K562 (cell line): ENCODE results near the gene HCRTR2. TPM values are rescaled to one million over a fixed set of nuclear protein-coding genes. Genes with fewer than 3 reads are reported as not detected.

Experiments
- ATAC-seq: fragments of 200-7000 bp; cut with Tn5 transposase; 3 replicates; pipeline ENCODE4 v1.9.1; 2020; ENCODE audit warnings: moderate library complexity
- BruUV-seq: library from RNA; stranded (reverse); fragments of 400-500 nt; replicated peaks from 2 replicates; lab custom pipeline; 2021; lab: Mats Ljungman, UMichigan
- CTCF ChIA-PET: fragments of 300-600 bp; formaldehyde crosslinking; extraction: SDS; loops from one replicate; lab custom pipeline; 2021; ENCODE audit warnings: low intra/inter-chr PET ratio; lab: Yijun Ruan, JAX
- POLR2A ChIA-PET: fragments of 300-600, 350-650 bp; sonication (Branson Sonifier 250); formaldehyde crosslinking; extraction: SDS; loops from one replicate; lab custom pipeline; 2021; ENCODE audit warnings: antibody characterized with exemption, inconsistent platforms; lab: Yijun Ruan, JAX
- DNase-seq, 4 experiments: peaks; one replicate each; pipeline versions ENCODE4 v3.0.0 to v3.0.0-alpha.2; 2011 to 2018; ENCODE audit warnings: low spot score in 3 of 4, mixed read lengths in 3 of 4; ENCODE audit errors: extremely low read depth in 1 of 4
- FAIRE-seq: peaks from 2 replicates; lab custom pipeline; 2011; peaks lifted over from hg19 to GRCh38; lab: Jason Lieb, UNC
- H2AFZ ChIP-seq: 2 replicates; pipeline ENCODE4 v1.6.0; 2011; ENCODE audit warnings: low read depth, low read length, control low read depth, inconsistent platforms
- H3K27ac ChIP-seq: fragments of 200-600 bp; 3 replicates; pipeline ENCODE4 v1.8.0; 2011; ENCODE audit warnings: low read depth, mild to moderate bottlenecking, control low read depth, inconsistent platforms, low read length, moderate library complexity, mixed read lengths; ENCODE audit errors: extremely low read depth
- H3K27me3 ChIP-seq, 2 experiments: fragments of 300-600 bp in 1 of 2; 2 replicates in 1 of 2; 3 replicates in 1 of 2; pipeline versions ENCODE4 v1.6.0 to v1.8.0; 2011; ENCODE audit warnings: inconsistent platforms in 2 of 2, low read length in 2 of 2, mild to moderate bottlenecking in 1 of 2, mixed read lengths in 1 of 2, moderate library complexity in 1 of 2; ENCODE audit not compliant: control insufficient read depth in 2 of 2, insufficient read depth in 2 of 2
- H3K36me3 ChIP-seq: fragments of 300-600 bp; 3 replicates; pipeline ENCODE4 v1.8.0; 2011; ENCODE audit warnings: mild to moderate bottlenecking, low read length, inconsistent platforms; ENCODE audit not compliant: control insufficient read depth, insufficient read depth
- H3K4me1 ChIP-seq, 2 experiments: fragments of 200-600 bp in 1 of 2; replicated peaks in 1 of 2; 2 replicates in 1 of 2; 3 replicates in 1 of 2; pipeline versions ENCODE4 v1.5.1 to v1.8.0; 2011; ENCODE audit warnings: inconsistent platforms in 2 of 2, low read length in 2 of 2, mild to moderate bottlenecking in 1 of 2, mixed read lengths in 1 of 2, moderate library complexity in 1 of 2; ENCODE audit not compliant: control insufficient read depth in 2 of 2, insufficient read depth in 2 of 2
- H3K4me2 ChIP-seq: 2 replicates; pipeline ENCODE4 v1.6.1; 2011; ENCODE audit warnings: low read length, control low read depth, inconsistent platforms, mixed read lengths; ENCODE audit not compliant: insufficient read depth
- H3K4me3 ChIP-seq: fragments of 200-600 bp; sonication (generic), shearing (Covaris generic); 2 replicates; pipeline ENCODE4 v1.5.1; 2016; ENCODE audit warnings: control low read depth, inconsistent platforms
- H3K79me2 ChIP-seq: fragments of 200-600 bp; 3 replicates; pipeline ENCODE4 v1.8.0; 2011; ENCODE audit warnings: low read length, inconsistent platforms; ENCODE audit not compliant: control insufficient read depth, insufficient read depth
- H3K9ac ChIP-seq, 2 experiments: 2 replicates each; pipeline versions ENCODE4 v1.6.0 to v1.6.1; 2011; ENCODE audit warnings: low read depth in 2 of 2, low read length in 2 of 2, control low read depth in 1 of 2, inconsistent platforms in 1 of 2, mild to moderate bottlenecking in 1 of 2, mixed read lengths in 1 of 2; ENCODE audit not compliant: insufficient read depth in 1 of 2
- H3K9me1 ChIP-seq: one replicate; pipeline ENCODE4 v1.6.0; 2011; ENCODE audit warnings: inconsistent platforms, mild to moderate bottlenecking, low read length, moderate library complexity; ENCODE audit not compliant: control insufficient read depth, insufficient read depth
- H3K9me3 ChIP-seq: replicated peaks from 2 replicates; pipeline ENCODE4 v1.5.1; 2011; ENCODE audit warnings: low read depth, low read length, inconsistent platforms; ENCODE audit not compliant: control insufficient read depth, insufficient read depth
- H4K20me1 ChIP-seq: replicated peaks from 2 replicates; pipeline ENCODE4 v1.6.1; 2011; ENCODE audit warnings: low read length, inconsistent platforms, mixed read lengths; ENCODE audit not compliant: control insufficient read depth, insufficient read depth
- ARHGAP35 ChIP-seq: fragments of 450-650 bp; IDR thresholded peaks from 2 replicates; pipeline ENCODE4 v1.6.1; 2018; ENCODE audit not compliant: partially characterized antibody
- CBFA2T3 ChIP-seq: fragments of 450-650 bp; IDR thresholded peaks from 2 replicates; pipeline ENCODE4 v1.6.1; 2017
- KDM2B ChIP-seq: fragments of 250-450 bp; sonication (Bioruptor Pico); IDR thresholded peaks from 2 replicates; pipeline ENCODE4 v1.8.0; 2021; ENCODE audit warnings: mild to moderate bottlenecking, moderate library complexity
- LCOR ChIP-seq: sonication (generic); formaldehyde crosslinking; IDR thresholded peaks from 2 replicates; pipeline ENCODE4 v1.8.0; 2022; ENCODE audit warnings: mild to moderate bottlenecking, missing genetic modification reagents
- MIER1 ChIP-seq: fragments of 450-650 bp; IDR thresholded peaks from 2 replicates; pipeline ENCODE4 v1.6.1; 2016; ENCODE audit warnings: antibody characterized with exemption, mild to moderate bottlenecking, low read depth
- NR3C1 ChIP-seq: sonication (generic); formaldehyde crosslinking; IDR thresholded peaks from 2 replicates; pipeline ENCODE4 v1.8.1; 2022; ENCODE audit warnings: missing genetic modification reagents
- PHF21A ChIP-seq: fragments of 450-650 bp; IDR thresholded peaks from 2 replicates; pipeline ENCODE4 v1.6.1; 2017; ENCODE audit warnings: low read depth, borderline replicate concordance
- POLR2G ChIP-seq: fragments of 200-400 bp; formaldehyde crosslinking; IDR thresholded peaks from 2 replicates; pipeline ENCODE4 v1.6.1; 2017; ENCODE audit warnings: low read depth, mild to moderate bottlenecking, antibody characterized with exemption, low read length, moderate library complexity
- RB1 ChIP-seq: fragments of 450-650 bp; IDR thresholded peaks from 2 replicates; pipeline ENCODE4 v1.6.1; 2017; ENCODE audit warnings: low read depth, mild to moderate bottlenecking
- SAFB ChIP-seq: fragments of 200-400 bp; formaldehyde crosslinking; IDR thresholded peaks from 2 replicates; pipeline ENCODE4 v1.6.1; 2017; ENCODE audit warnings: low read depth, low read length, borderline replicate concordance
- SMAD3 ChIP-seq: fragments of 450-650 bp; formaldehyde crosslinking; conservative IDR thresholded peaks from 2 replicates; pipeline ENCODE4 v1.4.0; 2020; ENCODE audit warnings: mild to moderate bottlenecking
- SOX6 ChIP-seq: fragments of 450-650 bp; IDR thresholded peaks from 2 replicates; pipeline ENCODE4 v1.6.1; 2014; ENCODE audit warnings: mild to moderate bottlenecking
- TFAM ChIP-seq: fragments of 250-450 bp; sonication (Bioruptor Pico); conservative IDR thresholded peaks from 2 replicates; pipeline ENCODE4 v1.5.0; 2021; ENCODE audit warnings: mild to moderate bottlenecking, moderate library complexity
- U2AF1 ChIP-seq: fragments of 200-400 bp; formaldehyde crosslinking; optimal IDR thresholded peaks from 2 replicates; pipeline ENCODE3; 2017; ENCODE audit warnings: mild to moderate bottlenecking, low read depth, low read length, moderate library complexity
- ZNF212 ChIP-seq: fragments of 450-650 bp; formaldehyde crosslinking; IDR thresholded peaks from 2 replicates; pipeline ENCODE4 v1.4.0; 2020; ENCODE audit warnings: mild to moderate bottlenecking
- ZNF23 ChIP-seq: fragments of 250-450 bp; sonication (Bioruptor Pico); IDR thresholded peaks from 2 replicates; pipeline ENCODE4 v1.4.0; 2020; ENCODE audit warnings: mild to moderate bottlenecking
- WGBS: fragments of 100-300 bp; shearing (Covaris generic); methylation state at CpG from one replicate; pipeline ENCODE4 v1.1.6; 2016; ENCODE audit warnings: low coverage, mixed read lengths; ENCODE audit not compliant: insufficient coverage; ENCODE audit errors: missing lambda C conversion rate; 5-methylcytosine and 5-hydroxymethylcytosine counted together
- in situ Hi-C: fragments of 300-500 bp; cut with MboI; formaldehyde crosslinking; loops from 4 replicates; pipeline ENCODE4 v1.15.0; 2018; ENCODE audit warnings: inconsistent platforms, mixed read lengths
- intact Hi-C: fragments of 100-400 bp; cut with micrococcal nuclease; formaldehyde crosslinking; loops from 2 replicates; pipeline ENCODE4 v1.14.2; 2022
- polyA plus RNA-seq, 8 experiments: library from polyadenylated mRNA; depleted of rRNA in 4 of 8; stranded (reverse) in 5 of 8; unstranded in 3 of 8; fragments of >200 nt; fragmentation: Nextera tagmentation in 2 of 8; fragmentation: Illumina TruSeq in 1 of 8; extraction: Ambion mirVana in 2 of 8; extraction: Trizol in 1 of 8; gene quantifications; 2 replicates each; pipeline versions ENCODE4 v1.2.1 to v1.2.3, GENCODE V29; 2011 to 2014; ENCODE audit warnings: inconsistent platforms in 1 of 8, missing spikeins in 1 of 8
- total RNA-seq, 7 experiments: library from RNA; depleted of rRNA in 6 of 7; stranded (reverse); fragments of >200 nt in 6 of 7; fragmentation: Illumina TruSeq in 2 of 7; extraction: Trizol in 2 of 7; gene quantifications; 2 replicates each; pipeline versions ENCODE4 v1.2.1 to v1.2.3, GENCODE V29; 2011 to 2021; ENCODE audit warnings: low replicate concordance in 1 of 7
- TF ChIP-seq, protein P1 (sequence below): fragments of 450-650 bp; formaldehyde crosslinking; IDR thresholded peaks from 2 replicates; pipeline ENCODE4 v1.4.0; 2020; ENCODE audit warnings: mild to moderate bottlenecking, mixed read lengths

Gene HCRTR2
- total and polyA plus RNA-seq, 9 of the 15 experiments (the other 6 are each of a cell fraction or from before 2014, with no cell fraction given): not detected

DNA sequence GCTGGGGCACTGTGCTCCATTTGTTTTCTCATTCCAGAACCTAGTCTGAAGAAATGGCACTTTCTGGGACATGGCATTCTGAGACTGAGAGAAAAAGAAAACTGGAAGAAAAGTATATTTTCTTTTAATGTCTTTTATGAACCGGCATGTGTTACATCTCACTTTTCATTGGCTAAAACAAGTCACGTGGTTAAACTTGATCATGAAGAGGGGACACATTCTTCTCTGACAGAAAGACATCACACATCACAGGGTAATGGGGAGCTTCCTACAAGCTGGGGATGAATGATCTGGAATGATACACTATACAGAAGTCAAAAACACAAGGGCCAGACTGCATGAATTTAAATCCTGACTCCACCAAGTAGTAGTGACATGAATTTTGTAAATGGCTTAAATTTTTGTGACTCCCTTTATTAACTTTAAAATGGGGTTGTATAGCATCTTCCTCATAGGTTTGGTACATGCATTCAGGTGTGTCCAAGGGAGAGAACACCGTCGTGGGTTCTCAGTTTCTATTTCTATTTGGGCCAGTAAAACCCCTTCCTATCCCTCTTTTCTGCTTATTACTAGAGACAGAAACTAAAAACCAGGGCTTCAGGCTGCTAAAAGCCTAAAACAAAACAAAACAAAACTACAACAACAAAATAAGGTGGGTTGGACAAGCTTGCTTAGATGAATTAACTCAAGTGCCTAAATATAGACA, 91.2 kb downstream of the HCRTR2 start:
- TF ChIP-seq, protein P1, sequence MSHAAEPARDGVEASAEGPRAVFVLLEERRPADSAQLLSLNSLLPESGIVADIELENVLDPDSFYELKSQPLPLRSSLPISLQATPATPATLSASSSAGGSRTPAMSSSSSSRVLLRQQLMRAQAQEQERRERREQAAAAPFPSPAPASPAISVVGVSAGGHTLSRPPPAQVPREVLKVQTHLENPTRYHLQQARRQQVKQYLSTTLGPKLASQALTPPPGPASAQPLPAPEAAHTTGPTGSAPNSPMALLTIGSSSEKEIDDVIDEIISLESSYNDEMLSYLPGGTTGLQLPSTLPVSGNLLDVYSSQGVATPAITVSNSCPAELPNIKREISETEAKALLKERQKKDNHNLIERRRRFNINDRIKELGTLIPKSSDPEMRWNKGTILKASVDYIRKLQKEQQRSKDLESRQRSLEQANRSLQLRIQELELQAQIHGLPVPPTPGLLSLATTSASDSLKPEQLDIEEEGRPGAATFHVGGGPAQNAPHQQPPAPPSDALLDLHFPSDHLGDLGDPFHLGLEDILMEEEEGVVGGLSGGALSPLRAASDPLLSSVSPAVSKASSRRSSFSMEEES (CRISPR knock-in tag): peak; percentile 81
- TF ChIP-seq SMAD3 (CRISPR knock-in tag): no peak
- Histone ChIP-seq H3K79me2 (no peaks in the 10 kb centered on the region), H3K9ac (no peak overlapping the region), H3K4me1 (no peaks in the 10 kb centered on the region), H3K27me3 (no peaks in the 10 kb centered on the region), H3K27ac (no peak overlapping the region), H3K9me3 (0 out of 2 replicates have a peak, but pooled peaks cover 2% of the 10 kb centered on the region), H3K4me3 (no peak overlapping the region), H2AFZ (no peak overlapping the region), H3K9me1 (no peaks in the 10 kb centered on the region), H3K36me3 (no peaks in the 10 kb centered on the region), H3K4me2 (no peak overlapping the region), H4K20me1 (no peaks in the 10 kb centered on the region)
- WGBS: 0% methylated on average over 4 of the region's 4 CpGs
- ATAC-seq (no peak), FAIRE-seq (no peak), DNase-seq (no peak)
- POLR2A ChIA-PET: no interaction called here
- intact Hi-C loops: no loop called here
- no TSS peak for BruUV-seq
- CTCF ChIA-PET: no interaction called here
- in situ Hi-C loops: no loop called here

DNA sequence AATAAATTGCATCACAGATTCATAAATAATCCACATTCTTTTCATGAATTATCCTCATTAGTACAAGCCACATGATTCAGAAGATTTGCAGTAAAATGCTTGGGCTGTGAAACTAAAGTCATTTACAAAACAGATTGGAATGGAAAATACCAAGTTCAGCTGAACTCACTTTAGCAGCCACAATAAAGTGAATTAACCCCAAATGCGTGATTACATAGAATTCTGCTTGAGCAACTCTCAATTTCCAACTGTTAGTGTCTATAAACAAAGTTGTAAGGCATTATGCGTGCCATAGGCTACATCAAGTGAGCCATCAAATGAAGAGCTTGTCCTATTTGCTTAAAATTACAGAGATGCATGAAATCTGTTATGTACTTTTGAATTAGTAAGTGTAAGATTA, 92.6 kb downstream of the HCRTR2 start:
- H3K4me3 ChIP-seq: no peak overlapping the region
- BruUV-seq: no TSS peak
- ChIA-PET POLR2A (no interaction called here), CTCF (no interaction called here)
- H3K27me3 ChIP-seq: no peaks in the 10 kb centered on the region
- no peaks in the 10 kb centered on the region for H4K20me1 ChIP-seq
- ATAC-seq: no peak
- H3K4me2 ChIP-seq: no peak overlapping the region
- no peaks in the 10 kb centered on the region for H3K9me1 ChIP-seq
- no peak overlapping the region for H3K9ac ChIP-seq
- no peaks in the 10 kb centered on the region for H3K36me3 ChIP-seq
- FAIRE-seq: no peak
- no peaks in the 10 kb centered on the region for H3K79me2 ChIP-seq
- intact Hi-C loops: no loop called here
- 0% methylated on average over 2 of the region's 2 CpGs for WGBS
- H3K9me3 ChIP-seq: 0 out of 2 replicates have a peak, but pooled peaks cover 2% of the 10 kb centered on the region
- H2AFZ ChIP-seq: no peak overlapping the region
- no peak overlapping the region for H3K27ac ChIP-seq
- in situ Hi-C loops: no loop called here
- no peaks in the 10 kb centered on the region for H3K4me1 ChIP-seq
- DNase-seq: no peak
- TF ChIP-seq MIER1 (no peak), U2AF1 (no peak), ZNF23 (CRISPR knock-in tag) (no peak), LCOR (CRISPR knock-in tag) (no peak), NR3C1 (CRISPR knock-in tag) (no peak), POLR2G (no peak), SAFB (no peak), ZNF212 (no peak), PHF21A (no peak), TFAM (CRISPR knock-in tag) (no peak), KDM2B (CRISPR knock-in tag) (no peak), ARHGAP35 (no peak), SOX6 (no peak), RB1 (no peak), CBFA2T3 (no peak)
